ENCODE results near the gene PLPPR5.

GRCh38 chr1:98908980-98909379 is 95.7 kb downstream of the PLPPR5 start:
- TF ChIP-seq CTCF (IDR thresholded peaks at IDR 0.05; ENCODE audit: insufficient read depth, low read length, poor library complexity, severe bottlenecking) (no peak), EZH2phosphoT487 (conservative IDR thresholded peaks at IDR 0.05; ENCODE audit: low read length) (no peak)

Measured in SU-DHL-6 (cell line).